Putamen (tissue), 1 donor: ENCODE data around the gene UBE2D2.

Experiments used
- DNase-seq: peaks from one replicate; pipeline ENCODE4 v3.0.0-alpha.2; 2016; ENCODE audit warnings: low spot score

The UBE2D2 gene

DNA sequence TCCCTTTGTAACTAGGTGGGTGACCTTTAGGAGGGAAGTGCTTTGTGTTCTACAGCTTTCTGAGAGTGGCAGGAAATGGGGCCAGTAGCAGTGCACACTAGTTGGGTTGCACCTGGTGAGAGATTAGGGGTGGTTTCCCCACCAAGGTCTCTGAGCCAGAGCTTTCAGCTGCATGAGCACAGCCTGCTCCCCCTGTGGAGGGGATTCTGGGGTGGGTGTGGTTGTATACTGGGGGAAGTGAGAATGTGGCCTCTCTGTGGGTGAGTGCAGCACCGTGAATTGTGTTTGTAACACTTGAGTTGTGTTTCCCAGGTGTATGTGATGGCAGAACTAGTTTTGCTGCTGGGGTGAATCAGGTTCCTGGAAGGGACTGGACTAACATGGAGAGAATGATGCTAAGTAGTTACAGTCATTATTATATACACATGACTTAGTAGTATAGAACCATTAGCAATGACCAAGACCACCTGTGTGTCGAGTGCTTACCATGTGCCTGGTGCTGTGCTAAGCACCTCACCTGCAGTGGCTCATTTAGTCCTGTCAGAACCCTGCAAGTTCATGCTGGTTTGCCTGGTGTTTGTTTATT lies 75.2 kb downstream of the UBE2D2 start:
- no peak for DNase-seq

DNA sequence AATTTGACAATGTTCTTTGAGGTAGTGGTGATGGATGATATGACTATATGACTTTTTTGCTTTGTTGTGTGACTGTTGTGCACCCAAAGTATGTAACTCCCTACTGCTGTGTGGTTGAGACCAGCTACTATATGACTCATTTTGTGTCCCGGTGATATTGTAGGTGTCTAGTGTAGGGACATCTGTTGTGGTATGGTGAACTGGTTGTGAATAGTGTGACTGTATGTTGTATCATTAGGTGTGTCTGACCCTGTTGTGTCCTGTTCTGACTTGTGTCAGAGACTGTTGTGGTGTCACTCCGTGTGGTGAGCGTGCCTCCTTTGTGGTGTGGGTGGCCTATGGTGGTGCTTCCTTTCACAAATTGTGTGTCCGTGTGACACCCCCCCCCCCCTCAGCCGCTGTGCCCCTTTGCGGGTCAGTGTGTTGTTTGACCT lies 75.9 kb downstream of the UBE2D2 start:
- no peak for DNase-seq

DNA sequence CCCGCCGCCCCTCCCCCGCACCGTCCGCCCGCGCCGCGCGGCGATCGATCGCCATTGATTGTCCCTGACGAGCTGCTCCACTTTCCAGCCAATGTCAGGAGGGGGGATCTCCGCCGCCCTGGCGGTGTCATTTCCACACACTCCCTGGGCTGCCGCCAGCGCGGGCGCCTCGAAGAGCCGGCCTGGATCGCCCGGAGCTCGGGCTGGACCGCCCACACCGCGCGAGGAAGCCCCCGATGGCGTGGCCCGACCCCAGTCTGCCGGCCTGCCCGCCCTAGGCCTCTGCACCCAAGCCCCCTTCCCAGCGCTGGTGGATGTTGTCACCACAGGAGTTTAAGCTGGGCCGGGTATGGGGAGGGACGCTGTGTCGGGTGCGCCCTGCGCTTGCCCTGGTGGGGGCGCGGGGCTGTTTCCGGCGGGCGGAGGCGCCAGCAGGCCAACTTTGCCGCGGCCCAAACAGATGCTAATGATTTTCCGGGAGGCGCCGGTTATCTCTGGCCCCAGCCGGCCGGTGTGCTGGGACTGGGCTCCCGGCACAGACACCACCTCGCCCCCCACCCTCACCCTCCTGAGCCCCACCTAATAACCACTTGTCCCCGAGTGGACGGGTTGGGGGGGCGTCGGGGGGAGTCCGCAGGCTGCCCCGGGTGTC lies 76.4 kb downstream of the UBE2D2 start:
- DNase-seq = peak; percentile 79

DNA sequence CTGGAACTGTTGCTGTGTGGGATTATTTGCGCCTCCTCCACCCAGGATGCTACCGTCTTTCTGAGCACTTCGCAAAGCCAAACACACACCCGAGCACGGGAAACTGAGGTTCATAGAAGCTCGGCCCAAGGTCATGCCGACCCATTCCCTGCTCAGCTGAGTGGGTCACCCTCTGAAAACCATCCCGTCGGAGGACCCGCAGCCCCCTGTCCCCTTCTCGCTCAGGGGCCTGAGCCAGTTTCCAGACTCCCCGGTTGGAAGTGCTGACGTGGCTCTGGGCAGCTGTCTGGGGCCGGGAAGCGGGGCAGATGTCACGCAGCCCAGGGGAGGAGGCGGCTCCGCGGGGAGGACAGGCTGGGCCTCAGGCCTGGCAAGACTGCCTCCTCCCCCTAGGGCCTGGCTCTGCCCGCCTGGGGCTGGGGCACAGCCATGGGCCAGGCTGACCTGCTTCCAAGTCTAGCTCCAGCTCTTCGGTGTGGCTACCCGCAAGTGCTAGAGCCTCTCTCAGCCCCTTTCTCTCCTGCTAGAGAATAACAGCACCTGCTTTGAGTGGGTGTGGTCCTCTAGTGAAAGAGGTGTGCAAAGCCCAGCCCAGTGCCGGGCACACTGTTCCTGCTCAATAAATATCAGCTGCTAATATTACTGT lies 77.1 kb downstream of the UBE2D2 start:
- DNase-seq = peak; percentile 92

DNA sequence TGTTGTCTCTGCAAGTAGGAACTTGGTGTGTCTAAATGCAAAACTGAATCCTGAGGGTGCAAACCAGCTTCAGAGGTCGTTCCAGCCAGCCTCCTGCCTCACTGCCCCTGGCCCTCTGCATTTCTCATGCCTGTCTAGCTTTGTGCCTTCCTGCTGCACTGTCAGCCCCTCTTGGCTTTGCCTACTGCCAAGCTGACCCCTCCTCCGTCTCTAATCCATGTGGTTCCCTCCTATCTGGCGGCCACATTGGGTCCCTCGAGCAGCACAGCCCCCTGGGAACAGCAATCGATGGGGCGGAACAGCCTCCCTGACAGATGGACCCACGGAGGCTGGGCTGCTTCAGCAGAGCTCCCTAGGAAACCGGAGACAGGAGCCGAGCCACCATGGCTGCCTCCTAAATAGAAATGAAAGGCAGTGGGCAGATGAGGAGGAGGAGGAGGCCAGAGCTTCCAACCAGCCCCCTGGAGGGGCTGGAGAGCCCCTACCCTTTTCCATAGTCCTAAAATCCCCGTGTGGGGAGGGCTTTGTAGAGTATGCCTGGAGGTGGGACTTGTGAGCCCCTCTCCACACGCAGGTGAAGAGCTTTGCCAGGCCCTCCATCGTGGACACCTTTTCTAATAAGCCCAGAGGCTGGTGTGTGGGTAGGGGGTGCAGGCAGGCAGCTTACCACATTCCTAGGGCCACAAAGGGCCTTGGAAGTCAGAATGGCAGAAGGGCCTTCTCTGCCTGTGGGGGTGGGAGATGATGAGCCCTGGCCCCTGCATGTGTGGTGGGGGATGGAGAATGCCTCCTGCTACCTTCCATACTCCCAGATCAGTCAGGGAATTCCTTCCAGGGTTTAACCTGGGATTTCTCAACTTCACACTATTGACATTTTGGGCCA lies 77.8 kb downstream of the UBE2D2 start:
- no peak for DNase-seq

DNA sequence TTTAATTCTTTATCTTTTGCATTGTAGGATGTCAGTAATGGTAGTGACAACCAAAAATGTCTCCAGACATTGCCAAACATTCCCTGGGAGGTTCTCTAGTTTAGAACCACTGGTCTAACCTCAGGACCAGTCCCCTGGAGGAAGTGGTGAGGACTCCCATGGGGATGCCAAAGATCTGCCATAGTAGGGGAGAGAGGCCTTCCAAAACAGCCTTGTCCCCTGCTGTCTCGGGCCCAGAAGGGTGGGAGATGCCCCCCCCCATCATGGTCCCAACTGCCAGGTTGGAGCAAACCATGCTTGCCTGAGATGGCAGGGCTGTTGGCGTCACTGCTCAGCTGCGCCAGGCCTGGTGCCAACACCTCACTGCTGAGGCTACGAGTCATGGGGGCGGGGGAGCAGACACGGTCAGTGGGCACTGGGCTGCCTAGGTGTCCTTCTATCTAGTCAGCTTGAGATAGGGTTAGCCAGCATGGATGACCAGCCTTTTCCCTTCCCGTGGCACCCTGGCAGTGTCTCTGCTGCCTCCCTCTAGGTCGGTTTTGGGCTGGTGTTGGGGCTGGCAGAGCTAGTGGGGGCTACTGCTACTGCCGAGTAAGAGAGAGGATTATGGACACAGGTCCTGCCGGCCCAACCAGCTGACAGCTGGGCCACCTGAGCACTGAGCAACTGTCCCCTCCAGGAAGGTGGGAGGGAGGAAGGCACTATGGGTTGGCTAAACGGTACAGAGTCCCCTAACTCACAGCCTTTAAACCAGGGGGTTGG lies 78.7 kb downstream of the UBE2D2 start:
- DNase-seq = no peak

DNA sequence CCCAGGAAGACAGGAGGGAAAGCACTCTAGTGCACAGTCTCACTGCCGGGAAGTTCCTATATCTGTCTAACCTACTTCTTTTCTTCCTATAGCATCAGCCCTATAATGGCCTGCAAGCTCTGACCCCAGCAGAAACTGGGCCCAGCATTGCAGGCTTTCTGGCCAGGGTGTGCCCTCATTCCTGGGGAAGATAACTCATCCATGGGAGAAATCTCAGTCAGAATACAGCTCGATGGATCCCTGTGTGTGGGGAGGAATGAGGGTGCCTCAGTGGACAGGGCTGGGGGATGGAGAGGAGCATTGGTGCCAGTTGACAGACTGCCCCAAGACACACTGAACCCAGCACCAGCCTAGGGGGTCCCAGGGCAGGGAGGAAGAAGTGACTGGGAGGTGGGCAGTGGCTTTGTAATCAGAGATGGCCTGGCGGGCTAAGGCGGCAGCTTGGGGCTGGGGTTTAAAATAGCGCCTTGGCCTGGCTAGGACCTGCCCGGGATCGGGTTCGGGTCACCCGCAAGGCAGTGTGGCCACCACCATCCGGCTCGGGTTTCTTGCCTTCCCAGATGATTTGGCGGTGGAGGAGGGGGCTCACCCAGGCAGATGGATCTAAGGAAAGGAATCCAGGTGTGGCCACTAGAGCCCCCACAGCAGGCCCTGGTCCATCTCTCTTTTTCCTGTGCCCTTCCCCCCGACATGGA lies 79.4 kb downstream of the UBE2D2 start:
- no peak for DNase-seq

DNA sequence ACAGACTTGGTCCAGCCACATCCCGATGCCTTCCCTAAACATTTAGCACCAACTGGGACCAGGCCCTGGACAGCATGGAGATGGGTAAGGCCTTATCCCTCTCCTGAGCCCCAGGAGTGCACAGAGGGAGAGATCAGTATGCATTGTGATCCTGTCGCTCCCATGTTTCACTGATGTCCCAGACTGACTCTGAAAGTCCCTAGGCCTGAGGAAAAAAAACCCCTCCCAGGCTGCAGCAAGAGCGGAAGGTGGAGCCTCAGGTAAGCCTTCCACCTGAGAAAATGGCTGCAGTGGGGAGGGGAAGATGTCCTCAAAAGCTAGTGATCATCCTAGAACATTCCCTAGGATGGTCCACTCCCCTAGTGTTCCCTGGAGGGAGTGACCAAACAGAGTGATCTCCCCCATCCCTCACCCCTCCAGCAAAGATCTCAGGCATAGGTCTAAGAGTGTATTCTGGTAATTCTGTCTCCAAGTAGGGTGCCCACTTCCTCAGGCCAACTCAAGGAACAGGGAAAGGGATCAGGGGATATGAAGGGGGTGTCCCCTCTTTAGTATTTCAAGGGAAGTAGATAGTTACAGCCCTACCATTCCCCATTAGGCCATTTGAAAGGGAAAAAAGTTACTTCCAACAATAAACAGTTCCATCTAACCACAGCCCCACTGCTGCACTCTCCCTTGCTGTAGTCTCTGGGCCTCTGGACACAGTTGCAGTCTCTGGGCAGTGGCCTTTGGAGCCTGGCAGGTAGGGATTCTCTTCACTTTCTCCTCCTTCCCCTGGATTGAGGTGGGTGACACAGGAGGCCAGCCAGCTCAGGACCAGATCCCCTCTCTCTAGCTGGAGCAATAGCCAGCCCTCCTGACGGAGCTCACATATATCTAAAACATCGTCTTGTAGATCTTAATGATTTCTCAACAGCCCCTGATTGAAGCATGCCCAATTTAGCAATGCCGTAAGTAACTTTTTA lies 80.3 kb downstream of the UBE2D2 start:
- no peak for DNase-seq

DNA sequence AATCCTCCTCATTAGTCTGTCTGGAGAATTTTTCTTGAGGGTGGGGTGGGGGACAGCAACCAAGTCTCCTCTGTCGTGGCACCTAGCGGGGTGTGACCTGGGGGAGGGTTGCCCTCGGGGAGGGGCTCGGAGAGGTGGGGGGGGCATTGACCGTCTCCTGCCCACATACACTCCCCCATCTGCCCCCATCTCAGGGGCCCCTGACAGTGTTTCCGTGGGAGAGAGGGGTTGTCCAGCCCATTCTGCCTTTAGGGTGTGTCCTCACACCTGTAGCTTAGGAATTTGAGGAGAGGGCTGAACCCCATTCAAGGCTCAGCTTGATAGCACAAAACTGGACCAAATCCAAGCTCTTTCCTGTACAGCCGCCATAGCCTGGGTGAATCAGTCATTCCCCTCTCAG lies 81.1 kb downstream of the UBE2D2 start:
- DNase-seq = no peak

DNA sequence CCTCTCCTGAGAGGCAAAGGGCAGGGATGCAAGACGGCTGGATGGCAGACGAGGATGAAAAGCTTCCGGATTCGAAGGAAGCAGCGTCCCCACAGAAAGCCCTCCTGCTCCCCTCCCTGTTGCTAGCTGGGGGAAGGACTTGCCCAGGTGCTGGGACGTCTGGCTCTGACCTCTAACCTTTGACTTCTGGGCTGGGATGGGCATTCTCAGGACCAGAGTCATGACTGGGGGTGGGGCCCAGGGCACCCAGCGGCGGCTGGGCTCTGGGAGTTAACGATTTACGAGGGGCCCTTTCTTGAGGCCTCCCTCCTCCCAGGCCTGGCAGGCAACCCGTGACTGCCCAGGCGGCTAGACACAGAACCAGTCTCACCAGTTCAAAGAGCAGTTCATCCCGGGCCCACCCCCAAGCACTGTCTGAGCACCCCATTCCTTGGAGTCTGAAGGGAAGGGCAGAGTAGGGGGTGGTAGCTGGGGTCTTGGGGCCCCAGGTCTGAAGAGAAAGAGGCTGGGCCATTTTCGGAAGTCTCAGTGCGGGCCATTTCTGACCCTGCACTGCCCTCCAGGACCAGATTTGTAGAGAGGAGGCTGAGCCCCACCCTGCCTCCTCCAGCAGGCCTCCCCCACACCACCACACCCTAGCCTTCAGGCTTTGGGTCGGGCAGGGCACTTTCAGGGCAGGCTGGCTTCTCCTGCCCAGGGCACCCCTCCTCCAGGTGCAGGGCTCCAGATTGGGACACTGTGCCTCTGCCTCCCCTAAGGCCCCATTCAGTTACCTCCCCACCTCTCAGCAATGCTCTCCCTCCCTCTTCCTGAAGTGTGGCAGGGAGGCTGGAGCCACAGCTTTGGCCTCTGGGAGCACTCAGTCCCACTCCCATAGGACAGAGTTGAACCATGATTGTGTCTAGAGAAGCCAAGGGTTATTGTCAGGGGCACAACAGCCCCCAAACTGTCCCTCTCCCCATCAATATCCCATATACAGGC lies 82.0 kb downstream of the UBE2D2 start:
- DNase-seq = no peak

DNA sequence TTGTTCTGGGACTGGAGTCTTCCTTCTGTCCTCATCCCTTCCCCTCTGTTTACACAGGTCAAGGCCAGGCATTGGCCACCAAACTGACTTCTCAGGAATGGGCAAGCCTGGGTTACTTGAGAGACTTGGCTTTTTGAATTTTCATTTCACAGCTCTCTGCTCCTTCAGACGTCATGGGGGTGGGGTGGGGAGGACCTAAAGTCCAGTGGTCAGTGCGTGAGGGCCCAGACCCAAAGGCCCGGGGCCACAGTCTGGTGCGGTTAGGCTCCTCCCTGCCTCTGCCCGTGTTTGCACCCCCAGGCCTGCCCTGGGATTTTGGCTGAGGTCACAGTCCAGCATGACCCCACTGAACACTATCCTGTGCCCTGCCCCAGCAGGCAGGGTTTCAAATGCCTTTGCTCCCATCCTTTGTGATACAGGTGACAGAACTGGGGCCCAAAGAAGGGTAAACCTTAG lies 82.9 kb downstream of the UBE2D2 start:
- DNase-seq = no peak

DNA sequence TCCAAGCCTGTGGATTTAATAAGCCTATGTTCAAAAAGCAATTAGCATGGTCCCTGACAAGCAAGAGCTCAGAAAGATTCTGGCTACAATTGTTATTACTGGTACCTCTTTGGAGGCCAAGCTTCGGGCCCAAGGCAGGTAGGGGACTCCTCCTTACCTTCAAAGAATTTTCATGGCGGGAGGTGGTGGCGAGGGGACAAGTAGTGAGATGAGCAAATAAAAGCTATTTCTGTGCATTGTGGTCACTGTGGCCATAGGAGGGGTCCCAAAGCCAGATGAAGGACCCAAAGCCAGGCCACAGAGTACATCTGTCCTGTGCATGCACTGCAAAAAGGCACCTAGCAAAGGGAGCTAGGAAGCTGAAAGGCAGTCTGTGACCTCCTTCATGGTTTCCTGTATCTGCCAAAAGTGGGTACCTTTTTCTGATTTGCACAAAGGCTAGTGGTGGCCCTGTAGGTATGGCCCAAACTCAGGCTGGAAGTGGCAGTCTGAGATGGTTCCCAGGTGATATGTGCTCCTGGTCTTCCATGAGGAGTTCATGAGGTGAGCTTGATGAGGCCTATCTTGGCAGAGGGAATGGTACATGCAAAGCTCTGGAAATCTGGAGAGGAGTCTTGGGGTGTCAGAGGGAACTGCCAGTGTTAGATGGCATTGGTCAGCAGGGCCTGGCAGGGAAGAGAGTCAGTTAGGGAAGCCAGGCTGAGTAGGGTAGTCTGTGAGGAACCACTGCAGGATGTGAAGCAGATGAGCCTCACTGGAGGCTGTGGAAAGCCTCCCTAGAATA lies 83.7 kb downstream of the UBE2D2 start:
- DNase-seq = no peak

DNA sequence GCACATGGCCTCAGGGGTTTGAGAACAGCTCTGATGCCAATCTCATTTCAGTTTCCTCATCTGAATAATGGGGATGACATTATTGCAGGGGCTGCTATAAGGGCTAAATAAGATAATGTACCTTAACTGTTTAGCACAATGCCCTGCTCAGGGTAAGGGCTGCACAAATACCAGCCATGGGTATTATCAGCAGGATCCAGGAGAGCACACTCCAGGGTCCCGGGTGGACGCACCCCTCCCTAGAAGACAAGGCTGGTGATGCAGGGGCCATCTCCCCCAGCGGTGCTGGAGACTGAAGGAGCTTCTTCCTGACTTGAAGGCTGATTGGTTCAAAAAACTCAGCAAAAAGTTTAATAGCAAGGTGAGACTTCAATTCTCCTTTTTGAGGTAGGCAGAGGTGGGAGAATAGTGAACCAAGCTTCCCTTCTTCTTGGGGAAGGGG lies 84.3 kb downstream of the UBE2D2 start:
- no peak for DNase-seq

DNA sequence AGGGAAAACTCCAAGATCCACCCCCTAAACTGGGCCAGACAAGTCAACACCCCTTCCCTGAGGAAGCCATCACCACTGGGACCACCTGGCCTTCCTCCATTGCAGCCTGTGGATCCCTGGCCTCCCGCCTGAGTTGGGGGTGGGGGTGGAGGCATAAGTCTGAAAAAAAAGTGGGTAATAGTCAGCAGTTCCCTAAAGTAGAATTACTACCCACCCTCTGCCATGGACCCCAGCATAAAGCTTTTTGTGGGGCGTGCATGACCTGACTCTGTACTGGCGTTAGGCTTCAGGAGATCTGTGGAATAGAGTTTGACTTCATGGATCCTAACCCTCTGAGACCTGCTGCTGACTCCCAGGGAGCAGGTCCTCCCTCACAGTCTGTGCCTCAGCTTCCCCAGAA lies 85.0 kb downstream of the UBE2D2 start:
- DNase-seq = no peak

DNA sequence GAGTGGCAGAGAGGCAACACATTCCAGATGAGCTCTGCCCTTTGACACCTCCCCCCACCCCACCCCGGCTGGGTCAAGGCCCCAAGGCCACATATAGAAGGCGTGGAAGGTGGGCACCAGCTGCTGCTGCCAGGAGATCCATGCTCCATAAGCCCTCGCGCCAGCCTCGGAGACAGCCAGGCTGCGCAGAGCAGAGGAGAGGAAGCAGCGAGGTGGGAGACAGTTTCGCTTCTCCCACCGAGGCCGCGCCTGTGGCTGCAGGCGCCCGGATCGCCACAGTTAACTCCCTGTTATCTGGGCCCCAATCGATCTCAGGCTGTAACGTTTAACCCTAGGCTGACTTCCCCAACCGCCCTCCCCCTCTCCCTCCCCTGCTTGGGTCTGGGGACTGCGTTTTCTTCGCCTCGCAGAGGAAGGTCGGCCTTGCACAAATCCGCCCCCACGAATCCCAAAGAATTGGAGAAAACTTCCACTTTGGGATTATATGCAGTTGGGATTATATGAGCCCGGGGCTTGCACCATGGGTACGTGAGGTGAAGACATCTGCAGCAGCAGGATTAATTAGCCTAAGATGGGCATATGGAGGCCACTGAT lies 85.9 kb downstream of the UBE2D2 start:
- no peak for DNase-seq

DNA sequence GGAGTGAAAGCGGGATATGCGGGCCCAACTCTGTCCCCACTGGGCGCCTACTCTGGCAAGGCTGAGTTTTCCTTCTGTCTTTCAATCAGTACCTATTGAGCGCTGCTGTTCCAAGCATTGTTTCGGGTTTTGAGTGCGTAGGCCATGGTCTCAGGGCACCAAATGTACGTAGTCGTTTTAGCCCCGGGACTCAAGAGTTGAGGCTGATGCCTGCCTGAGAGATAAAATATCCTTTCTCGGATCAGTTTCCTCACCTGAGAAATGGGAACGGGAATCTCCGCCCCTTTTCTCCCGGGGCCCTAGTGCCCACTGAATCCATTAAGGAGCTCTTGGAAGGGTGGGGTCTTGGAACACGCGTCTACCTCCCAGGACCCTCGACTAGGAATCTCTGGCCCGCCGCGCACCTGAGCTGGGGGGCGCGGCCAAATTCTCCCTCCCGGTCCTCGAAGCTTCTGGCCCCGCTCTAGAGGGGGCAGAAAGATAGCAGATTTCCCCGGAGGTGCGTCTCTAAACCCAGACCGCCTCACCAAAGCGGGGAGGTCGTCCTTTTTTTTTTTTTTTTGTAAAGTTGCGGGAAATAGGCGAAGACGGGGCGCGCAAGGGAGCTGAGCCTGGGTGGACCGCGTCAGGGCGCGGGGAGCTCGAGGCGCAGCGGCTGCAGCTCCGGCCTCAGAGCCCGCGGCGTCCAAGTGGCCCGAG lies 86.5 kb downstream of the UBE2D2 start:
- DNase-seq = no peak
